Endothelial cell of umbilical vein (primary cell): Measurements from ENCODE around the gene ZNF611.

Source experiments
- EZH2 ChIP-seq: IDR thresholded peaks from 2 replicates; pipeline ENCODE4 v1.6.1; 2012; ENCODE audit warnings: borderline replicate concordance, low read depth, mild to moderate bottlenecking, moderate library complexity, low read length, inconsistent platforms; ENCODE audit not compliant: severe bottlenecking
- JUN ChIP-seq: IDR thresholded peaks from 2 replicates; pipeline ENCODE4 v1.6.1; 2011; ENCODE audit warnings: borderline replicate concordance, low read depth; ENCODE audit not compliant: insufficient read length, insufficient read depth
- POLR2A ChIP-seq: IDR thresholded peaks from 2 replicates; pipeline ENCODE4 v1.6.1; 2012; ENCODE audit warnings: low read depth, mild to moderate bottlenecking, control low read depth, low read length
- POLR2AphosphoS5 ChIP-seq: IDR thresholded peaks from 2 replicates; pipeline ENCODE4 v1.6.1; 2012; ENCODE audit warnings: low read depth, mild to moderate bottlenecking, control low read depth, low read length, moderate library complexity; ENCODE audit not compliant: insufficient read depth
- TF ChIP-seq, protein P1 (sequence below), 2 donors: IDR thresholded peaks; 1 replicate in 1 of 2; 2 replicates in 1 of 2; pipeline ENCODE4 v1.5.1; 2011; ENCODE audit warnings: low read length in 2 of 2, mild to moderate bottlenecking in 2 of 2, moderate library complexity in 2 of 2, control low read depth in 1 of 2, inconsistent platforms in 1 of 2, low read depth in 1 of 2; ENCODE audit not compliant: insufficient read depth in 1 of 2; ENCODE audit errors: extremely low read depth in 1 of 2

DNA sequence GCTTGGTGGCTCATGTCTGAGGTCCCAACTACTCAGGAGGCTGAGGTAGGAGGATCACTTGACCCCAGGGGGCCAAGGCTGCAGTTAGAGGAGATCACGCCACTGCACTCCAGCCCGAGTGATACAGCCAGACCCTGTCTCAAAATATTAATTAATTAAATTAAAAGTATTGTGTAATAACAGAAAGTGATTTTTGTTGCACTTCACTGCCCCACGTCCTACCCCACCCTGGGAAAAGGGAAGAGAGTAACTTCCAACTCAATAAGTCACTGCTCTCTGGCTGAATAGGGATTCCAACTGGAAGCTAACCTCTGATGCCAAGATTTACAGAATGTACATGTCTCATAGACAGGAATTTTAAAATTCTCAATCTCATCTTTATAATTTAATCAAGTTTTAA is 47.2 kb downstream of the ZNF611 start:
- TF ChIP-seq POLR2AphosphoS5 (no peak), EZH2 (no peak), JUN (no peak), POLR2A (no peak)
- TF ChIP-seq, protein P1, sequence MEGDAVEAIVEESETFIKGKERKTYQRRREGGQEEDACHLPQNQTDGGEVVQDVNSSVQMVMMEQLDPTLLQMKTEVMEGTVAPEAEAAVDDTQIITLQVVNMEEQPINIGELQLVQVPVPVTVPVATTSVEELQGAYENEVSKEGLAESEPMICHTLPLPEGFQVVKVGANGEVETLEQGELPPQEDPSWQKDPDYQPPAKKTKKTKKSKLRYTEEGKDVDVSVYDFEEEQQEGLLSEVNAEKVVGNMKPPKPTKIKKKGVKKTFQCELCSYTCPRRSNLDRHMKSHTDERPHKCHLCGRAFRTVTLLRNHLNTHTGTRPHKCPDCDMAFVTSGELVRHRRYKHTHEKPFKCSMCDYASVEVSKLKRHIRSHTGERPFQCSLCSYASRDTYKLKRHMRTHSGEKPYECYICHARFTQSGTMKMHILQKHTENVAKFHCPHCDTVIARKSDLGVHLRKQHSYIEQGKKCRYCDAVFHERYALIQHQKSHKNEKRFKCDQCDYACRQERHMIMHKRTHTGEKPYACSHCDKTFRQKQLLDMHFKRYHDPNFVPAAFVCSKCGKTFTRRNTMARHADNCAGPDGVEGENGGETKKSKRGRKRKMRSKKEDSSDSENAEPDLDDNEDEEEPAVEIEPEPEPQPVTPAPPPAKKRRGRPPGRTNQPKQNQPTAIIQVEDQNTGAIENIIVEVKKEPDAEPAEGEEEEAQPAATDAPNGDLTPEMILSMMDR (IDR thresholded peaks at IDR 0.05; ENCODE audit: extremely low read depth in 1 of 2, insufficient read depth in 1 of 2, low read depth in 1 of 2, low read length in 2 of 2): no peak
